H9 (cell line): ENCODE data around the gene ABCA13. TPM values are rescaled to one million over a fixed set of nuclear protein-coding genes. Genes with fewer than 3 reads are reported as not detected.
A peak's percentile ranks its signal among the peaks of the same experiment; 100 is the strongest.

ENCODE experiments used
- DNase-seq: peaks from one replicate; pipeline ENCODE4 v3.0.0-alpha.2; 2017
- H2AFZ ChIP-seq: one replicate; pipeline ENCODE4 v1.6.1; 2013; ENCODE audit warnings: mild to moderate bottlenecking, low read length, control low read depth, moderate library complexity
- H2AK5ac ChIP-seq: 2 replicates; pipeline ENCODE4 v1.6.1; 2013; ENCODE audit warnings: low read length, control low read depth, mixed read lengths; ENCODE audit not compliant: insufficient read length
- H2BK120ac ChIP-seq: one replicate; pipeline ENCODE4 v1.6.1; 2013; ENCODE audit warnings: low read depth, mild to moderate bottlenecking, low read length, control low read depth, inconsistent platforms; ENCODE audit not compliant: poor library complexity, severe bottlenecking
- H2BK12ac ChIP-seq: 2 replicates; pipeline ENCODE4 v1.6.1; 2013; ENCODE audit warnings: low read length, control low read depth, mixed read lengths, low read depth; ENCODE audit not compliant: insufficient read length
- H2BK15ac ChIP-seq: 2 replicates; pipeline ENCODE4 v1.6.1; 2013; ENCODE audit warnings: low read depth, low read length, control low read depth
- H2BK20ac ChIP-seq: one replicate; pipeline ENCODE4 v1.6.1; 2013; ENCODE audit warnings: low read depth, mild to moderate bottlenecking, low read length, control low read depth, inconsistent platforms; ENCODE audit not compliant: poor library complexity, severe bottlenecking
- H2BK5ac ChIP-seq: 2 replicates; pipeline ENCODE4 v1.6.1; 2013; ENCODE audit warnings: low read length, control low read depth, mixed read lengths; ENCODE audit not compliant: insufficient read length
- H3K14ac ChIP-seq: 2 replicates; pipeline ENCODE4 v1.6.1; 2013; ENCODE audit warnings: low read length, control low read depth; ENCODE audit not compliant: insufficient read depth
- H3K18ac ChIP-seq: 2 replicates; pipeline ENCODE4 v1.6.1; 2013; ENCODE audit warnings: low read depth, mild to moderate bottlenecking, mixed read lengths, low read length, control low read depth; ENCODE audit not compliant: insufficient read length
- H3K23ac ChIP-seq: 2 replicates; pipeline ENCODE4 v1.6.1; 2013; ENCODE audit warnings: low read length, control low read depth, mixed read lengths, low read depth; ENCODE audit not compliant: insufficient read length
- H3K23me2 ChIP-seq: 2 replicates; pipeline ENCODE4 v1.6.1; 2013; ENCODE audit warnings: low read depth, mild to moderate bottlenecking, mixed read lengths, low read length, control low read depth; ENCODE audit not compliant: insufficient read length, poor library complexity, severe bottlenecking
- H3K27ac ChIP-seq: 2 replicates; pipeline ENCODE4 v1.5.1; 2013; ENCODE audit warnings: low read length, control low read depth, mixed read lengths, low read depth; ENCODE audit not compliant: insufficient read length
- H3K27me3 ChIP-seq: 2 replicates; pipeline ENCODE4 v1.6.1; 2013; ENCODE audit warnings: low read length, control low read depth, inconsistent platforms; ENCODE audit not compliant: insufficient read depth
- H3K4ac ChIP-seq: 2 replicates; pipeline ENCODE4 v1.6.1; 2013; ENCODE audit warnings: low read depth, mild to moderate bottlenecking, control low read depth, inconsistent platforms, low read length, moderate library complexity
- H3K4me1 ChIP-seq: 2 replicates; pipeline ENCODE4 v1.6.1; 2013; ENCODE audit warnings: low read length, control low read depth, inconsistent platforms; ENCODE audit not compliant: insufficient read depth
- H3K4me2 ChIP-seq: 2 replicates; pipeline ENCODE4 v1.6.1; 2013; ENCODE audit warnings: low read length, control low read depth, mixed read lengths; ENCODE audit not compliant: insufficient read length, insufficient read depth
- H3K56ac ChIP-seq: 2 replicates; pipeline ENCODE4 v1.6.1; 2013; ENCODE audit warnings: low read depth, mild to moderate bottlenecking, mixed read lengths, low read length, control low read depth; ENCODE audit not compliant: insufficient read length
- H3K79me1 ChIP-seq: 2 replicates; pipeline ENCODE4 v1.6.1; 2013; ENCODE audit warnings: low read depth, mild to moderate bottlenecking, moderate library complexity, low read length, control low read depth, inconsistent platforms; ENCODE audit not compliant: insufficient read depth, poor library complexity, severe bottlenecking
- H3K79me2 ChIP-seq: 2 replicates; pipeline ENCODE4 v1.6.1; 2013; ENCODE audit warnings: low read length, control low read depth, inconsistent platforms; ENCODE audit not compliant: insufficient read depth
- H3K9ac ChIP-seq: 2 replicates; pipeline ENCODE4 v1.6.1; 2013; ENCODE audit warnings: low read length, control low read depth, mixed read lengths; ENCODE audit not compliant: insufficient read length; ENCODE audit errors: extremely low read depth
- H3K9me3 ChIP-seq: one replicate; pipeline ENCODE4 v1.6.1; 2013; ENCODE audit warnings: low read depth, low read length, inconsistent platforms; ENCODE audit not compliant: control insufficient read depth
- H3T11ph ChIP-seq: one replicate; pipeline ENCODE4 v1.6.1; 2013; ENCODE audit warnings: mild to moderate bottlenecking, low read length, control low read depth, inconsistent platforms
- H4K20me1 ChIP-seq: one replicate; pipeline ENCODE4 v1.6.1; 2013; ENCODE audit not compliant: control insufficient read depth, insufficient read length, insufficient read depth
- H4K5ac ChIP-seq: 2 replicates; pipeline ENCODE4 v1.6.1; 2013; ENCODE audit warnings: low read depth, mild to moderate bottlenecking, mixed read lengths, low read length, control low read depth; ENCODE audit not compliant: insufficient read length
- H4K8ac ChIP-seq: replicated peaks from 2 replicates; pipeline ENCODE4 v1.6.1; 2013; ENCODE audit warnings: low read length, control low read depth, mixed read lengths, low read depth; ENCODE audit not compliant: insufficient read length
- H4K91ac ChIP-seq: 2 replicates; pipeline ENCODE4 v1.6.1; 2013; ENCODE audit warnings: low read depth, mild to moderate bottlenecking, moderate library complexity, mixed read lengths, low read length, control low read depth; ENCODE audit not compliant: insufficient read length
- H3K27ac Mint-ChIP-seq, 3 experiments: 2 replicates in 2 of 3; 3 replicates in 1 of 3; pipeline ENCODE4 v1.8.0; 2020 to 2021; ENCODE audit warnings: mixed read lengths in 3 of 3, mild to moderate bottlenecking in 1 of 3, moderate library complexity in 1 of 3
- H3K27me3 Mint-ChIP-seq: 2 replicates; pipeline ENCODE4 v1.8.0; 2021; ENCODE audit warnings: low read depth, mild to moderate bottlenecking, moderate library complexity, mixed read lengths
- H3K36me3 Mint-ChIP-seq, 3 experiments: 2 replicates in 2 of 3; 3 replicates in 1 of 3; pipeline ENCODE4 v1.8.0; 2020 to 2021; ENCODE audit warnings: low read depth in 3 of 3, mixed read lengths in 3 of 3; ENCODE audit not compliant: insufficient read depth in 1 of 3
- H3K4me1 Mint-ChIP-seq, 2 experiments: 2 replicates each; pipeline ENCODE4 v1.8.0; 2020; ENCODE audit warnings: mixed read lengths in 2 of 2
- H3K4me3 Mint-ChIP-seq, 2 experiments: 2 replicates in 1 of 2; 3 replicates in 1 of 2; pipeline ENCODE4 v1.8.0; 2020 to 2021; ENCODE audit warnings: mild to moderate bottlenecking in 2 of 2, mixed read lengths in 2 of 2, moderate library complexity in 1 of 2
- H3K9me3 Mint-ChIP-seq, 2 experiments: 2 replicates in 1 of 2; 3 replicates in 1 of 2; pipeline ENCODE4 v1.8.0; 2020; ENCODE audit warnings: mild to moderate bottlenecking in 2 of 2, mixed read lengths in 2 of 2, moderate library complexity in 1 of 2
- CTCF ChIP-seq: fragments of 200-600 bp; sonication (generic); conservative IDR thresholded peaks from 3 replicates; pipeline ENCODE4 v1.8.0; 2021; ENCODE audit warnings: antibody characterized with exemption, mild to moderate bottlenecking
- whole genome bisulfite sequencing: extraction: QIAGEN DNeasy Blood & Tissue Kit; methylation state at CpG from one replicate; pipeline ENCODE4 v1.1.7; 2013; ENCODE audit warnings: missing lambda C conversion rate, low lambda C conversion rate, mixed read lengths; ENCODE audit not compliant: insufficient read length; ENCODE audit errors: extremely low coverage; 5-methylcytosine and 5-hydroxymethylcytosine counted together
- total RNA-seq: library from RNA; stranded (reverse); gene quantifications from 2 replicates; pipeline ENCODE4 v1.2.1, GENCODE V29; 2021

Gene ABCA13
- total RNA-seq, 1 experiment from 2014 or later = 0.11 TPM

GRCh38 chr7:48217266-48217665, 46.0 kb downstream of the ABCA13 start:
- H2AFZ ChIP-seq = no peak overlapping the region
- no peak overlapping the region for H3K4ac ChIP-seq
- H3K27ac Mint-ChIP-seq = peak overlapping the region in 1 of 3 experiments; percentile 47; a peak in 1 of 7 replicates
- H4K5ac ChIP-seq = no peak overlapping the region
- H3T11ph ChIP-seq = no peak overlapping the region
- H2BK120ac ChIP-seq = no peak overlapping the region
- no peak for TF ChIP-seq CTCF
- no peak overlapping the region for H3K27ac ChIP-seq
- H2BK12ac ChIP-seq = no peak overlapping the region
- no peak overlapping the region for H2BK15ac ChIP-seq
- H3K56ac ChIP-seq = no peak overlapping the region
- H3K4me1 Mint-ChIP-seq = 0 out of 4 replicates have a peak, but pooled peaks cover 0 to 2% of the 10 kb centered on the region in 2 experiments
- no peaks in the 10 kb centered on the region for H3K9me3 ChIP-seq
- no peak overlapping the region for H4K8ac ChIP-seq
- H3K23ac ChIP-seq = no peak overlapping the region
- no peaks in the 10 kb centered on the region for H3K4me1 ChIP-seq
- WGBS = no CpG with 5 or more reads among the region's 1 CpG
- H3K36me3 Mint-ChIP-seq = peaks cover 0 to 9% (median 2%) of the 10 kb centered on the region in 3 experiments; a peak in 4 of 7 replicates
- no peak overlapping the region for H2AK5ac ChIP-seq
- H4K20me1 ChIP-seq = no peaks in the 10 kb centered on the region
- H2BK5ac ChIP-seq = no peak overlapping the region
- peaks cover 4 to 9% of the 10 kb centered on the region in 2 experiments for H3K9me3 Mint-ChIP-seq
- H3K79me1 ChIP-seq = no peaks in the 10 kb centered on the region
- H3K9ac ChIP-seq = no peak overlapping the region
- H3K27me3 Mint-ChIP-seq = no peaks in the 10 kb centered on the region
- no peak overlapping the region for H3K18ac ChIP-seq
- DNase-seq = no peak
- no peaks in the 10 kb centered on the region for H3K23me2 ChIP-seq
- no peak overlapping the region for H3K4me3 Mint-ChIP-seq
- no peak overlapping the region for H3K4me2 ChIP-seq
- no peak overlapping the region for H4K91ac ChIP-seq
- no peaks in the 10 kb centered on the region for H3K27me3 ChIP-seq
- no peak overlapping the region for H3K14ac ChIP-seq
- no peak overlapping the region for H2BK20ac ChIP-seq
- no peaks in the 10 kb centered on the region for H3K79me2 ChIP-seq
